ENCODE measurements around the gene WDR75. TPM values are rescaled to one million over a fixed set of nuclear protein-coding genes. Genes with fewer than 3 reads are reported as not detected.

WDR75 gene
- total and polyA plus RNA-seq, 10 donors: 27.1 to 66.5 (median 38.4) TPM

GRCh38 chr2:189481071-189481470 lies 39.8 kb downstream of the WDR75 start:
- WGBS, 5 donors: 84 to 95% (median 90%) methylated on average over 1 of the region's 1 CpG

DNA sequence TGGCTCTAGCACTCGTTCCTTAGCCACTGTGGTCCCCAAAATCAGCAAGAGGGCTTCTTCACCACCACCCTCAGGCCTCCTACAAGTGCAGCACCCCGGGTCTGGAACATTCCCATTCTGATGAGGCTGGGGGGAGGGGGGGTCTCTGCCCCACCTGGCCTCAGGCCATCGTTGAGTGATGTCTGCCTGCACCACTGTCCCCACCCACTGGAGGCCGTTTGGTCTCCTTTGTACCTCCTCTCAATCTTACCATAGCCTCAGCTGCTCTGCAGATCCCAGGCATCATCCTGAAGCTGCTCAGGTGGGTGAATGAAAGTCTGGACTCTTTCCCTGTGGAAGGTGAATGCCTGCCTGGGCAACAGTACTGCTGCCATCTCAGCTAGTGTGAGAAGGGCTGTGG lies 42.3 kb downstream of the WDR75 start:
- WGBS, 5 donors: 75 to 84% (median 81%) methylated on average over 4 of the region's 4 CpGs
- Histone ChIP-seq H3K27ac (no peak overlapping the region), H3K27me3 (replicated peaks in 1 of 7) (no peaks in the 10 kb centered on the region), H3K9me3 (no peaks in the 10 kb centered on the region), H3K4me1 (peaks cover 0 to 3% (median 0%) of the 10 kb centered on the region in 6 donors), H3K36me3 (no peaks in the 10 kb centered on the region), H3K4me3 (no peak overlapping the region)
- intact Hi-C loops (cut with DNase I; ENCODE audit: low total_unique reads): no loop called here
- no peak for TF ChIP-seq POLR2A (IDR thresholded peaks at IDR 0.05)
- no peak for TF ChIP-seq POLR2AphosphoS5 (IDR thresholded peaks at IDR 0.05)
- TF ChIP-seq, protein P1, sequence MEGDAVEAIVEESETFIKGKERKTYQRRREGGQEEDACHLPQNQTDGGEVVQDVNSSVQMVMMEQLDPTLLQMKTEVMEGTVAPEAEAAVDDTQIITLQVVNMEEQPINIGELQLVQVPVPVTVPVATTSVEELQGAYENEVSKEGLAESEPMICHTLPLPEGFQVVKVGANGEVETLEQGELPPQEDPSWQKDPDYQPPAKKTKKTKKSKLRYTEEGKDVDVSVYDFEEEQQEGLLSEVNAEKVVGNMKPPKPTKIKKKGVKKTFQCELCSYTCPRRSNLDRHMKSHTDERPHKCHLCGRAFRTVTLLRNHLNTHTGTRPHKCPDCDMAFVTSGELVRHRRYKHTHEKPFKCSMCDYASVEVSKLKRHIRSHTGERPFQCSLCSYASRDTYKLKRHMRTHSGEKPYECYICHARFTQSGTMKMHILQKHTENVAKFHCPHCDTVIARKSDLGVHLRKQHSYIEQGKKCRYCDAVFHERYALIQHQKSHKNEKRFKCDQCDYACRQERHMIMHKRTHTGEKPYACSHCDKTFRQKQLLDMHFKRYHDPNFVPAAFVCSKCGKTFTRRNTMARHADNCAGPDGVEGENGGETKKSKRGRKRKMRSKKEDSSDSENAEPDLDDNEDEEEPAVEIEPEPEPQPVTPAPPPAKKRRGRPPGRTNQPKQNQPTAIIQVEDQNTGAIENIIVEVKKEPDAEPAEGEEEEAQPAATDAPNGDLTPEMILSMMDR (IDR thresholded peaks at IDR 0.05 in 8 of 11, conservative IDR thresholded peaks at IDR 0.05 in 3 of 11): no peak
- no peak for DNase-seq

More at GRCh38 chr2:189481071-189481470, 39.8 kb downstream of the WDR75 start:
- Histone ChIP-seq H3K27me3 (replicated peaks in 1 of 7) (no peaks in the 10 kb centered on the region), H3K4me3 (no peak overlapping the region), H3K9me3 (no peaks in the 10 kb centered on the region), H3K4me1 (peaks cover 0 to 3% (median 0%) of the 10 kb centered on the region in 6 donors), H3K36me3 (peaks cover 0 to 13% (median 6%) of the 10 kb centered on the region in 6 donors), H3K27ac (no peak overlapping the region)
- intact Hi-C loops (cut with DNase I; ENCODE audit: low total_unique reads): no loop called here
- TF ChIP-seq POLR2A (IDR thresholded peaks at IDR 0.05) (no peak), POLR2AphosphoS5 (IDR thresholded peaks at IDR 0.05) (no peak)
- TF ChIP-seq, protein P1 (IDR thresholded peaks at IDR 0.05 in 8 of 11, conservative IDR thresholded peaks at IDR 0.05 in 3 of 11): no peak
- no peak for DNase-seq

GRCh38 chr2:189483980-189484740 lies 42.9 kb downstream of the WDR75 start:
- no peaks in the 10 kb centered on the region for H3K36me3 ChIP-seq
- DNase-seq: no peak
- H3K4me1 ChIP-seq: peaks cover 0 to 3% (median 0%) of the 10 kb centered on the region in 6 donors
- intact Hi-C loops (cut with DNase I; ENCODE audit: low total_unique reads): no loop called here
- H3K9me3 ChIP-seq: no peaks in the 10 kb centered on the region
- WGBS, 5 donors: 93 to 97% (median 95%) methylated on average over 10 of the region's 10 CpGs
- no peak for TF ChIP-seq POLR2A (IDR thresholded peaks at IDR 0.05)
- TF ChIP-seq, protein P1 (IDR thresholded peaks at IDR 0.05 in 8 of 11, conservative IDR thresholded peaks at IDR 0.05 in 3 of 11): no peak
- TF ChIP-seq POLR2AphosphoS5 (IDR thresholded peaks at IDR 0.05): no peak
- H3K27ac ChIP-seq: no peak overlapping the region
- no peaks in the 10 kb centered on the region for H3K27me3 ChIP-seq (replicated peaks in 1 of 7)
- no peak overlapping the region for H3K4me3 ChIP-seq

DNA sequence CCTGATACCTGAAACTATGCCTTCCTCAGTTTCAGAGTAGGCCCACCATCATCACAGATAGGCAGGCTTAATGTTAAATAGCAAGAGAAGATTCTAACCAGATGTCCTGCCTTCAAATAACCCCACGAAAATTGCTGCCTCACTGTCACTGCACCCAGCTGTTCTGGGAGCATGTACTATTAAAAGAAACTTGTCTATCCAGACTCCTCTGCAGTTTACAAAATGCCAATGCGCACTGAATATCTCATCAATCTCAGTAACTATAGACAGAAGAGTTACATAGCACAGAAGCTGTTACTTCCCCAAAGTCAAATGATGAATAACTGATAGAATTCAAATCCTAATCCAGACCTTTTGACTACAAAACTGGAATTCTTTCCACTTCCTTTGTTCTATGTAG lies 43.9 kb downstream of the WDR75 start:
- TF ChIP-seq POLR2A (IDR thresholded peaks at IDR 0.05) (no peak), POLR2AphosphoS5 (IDR thresholded peaks at IDR 0.05) (no peak)
- TF ChIP-seq, protein P1 (IDR thresholded peaks at IDR 0.05 in 8 of 11, conservative IDR thresholded peaks at IDR 0.05 in 3 of 11): no peak

More for the DNA sequence above, 43.9 kb downstream of the WDR75 start:
- Histone ChIP-seq H3K4me3 (no peak overlapping the region), H3K4me1 (peaks cover 0 to 3% (median 0%) of the 10 kb centered on the region in 6 donors), H3K27me3 (replicated peaks in 1 of 7) (no peaks in the 10 kb centered on the region), H3K36me3 (no peaks in the 10 kb centered on the region), H3K9me3 (no peaks in the 10 kb centered on the region), H3K27ac (no peak overlapping the region)
- intact Hi-C loops (cut with DNase I; ENCODE audit: low total_unique reads): no loop called here
- WGBS, 5 donors: 53 to 66% (median 62%) methylated on average over 2 of the region's 2 CpGs
- no peak for DNase-seq

All from spleen (tissue), 11 donors.